WTC11 (cell line): ENCODE results near the gene MCOLN3.

Experiments used
- CBFB ChIP-seq: sonication (generic); formaldehyde crosslinking; IDR thresholded peaks from 2 replicates; pipeline ENCODE4 v1.8.1; 2022; ENCODE audit warnings: mild to moderate bottlenecking, low read depth, missing genetic modification reagents
- CREB1 ChIP-seq: sonication (generic); formaldehyde crosslinking; IDR thresholded peaks from 2 replicates; pipeline ENCODE4 v1.8.0; 2023; ENCODE audit warnings: mild to moderate bottlenecking, missing genetic modification reagents
- JUN ChIP-seq: sonication (generic); formaldehyde crosslinking; IDR thresholded peaks from 2 replicates; pipeline ENCODE4 v1.8.0; 2023; ENCODE audit warnings: mild to moderate bottlenecking, missing genetic modification reagents
- MAX ChIP-seq: sonication (generic); formaldehyde crosslinking; IDR thresholded peaks from 2 replicates; pipeline ENCODE4 v1.8.0; 2022; ENCODE audit warnings: mild to moderate bottlenecking, missing genetic modification reagents
- NR2C2 ChIP-seq: sonication (generic); formaldehyde crosslinking; IDR thresholded peaks from 2 replicates; pipeline ENCODE4 v1.8.0; 2022; ENCODE audit warnings: mild to moderate bottlenecking, missing genetic modification reagents
- SMAD4 ChIP-seq: sonication (generic); formaldehyde crosslinking; IDR thresholded peaks from 2 replicates; pipeline ENCODE4 v1.8.0; 2022; ENCODE audit warnings: mild to moderate bottlenecking, missing genetic modification reagents
- SP1 ChIP-seq: sonication (generic); formaldehyde crosslinking; conservative IDR thresholded peaks from 2 replicates; pipeline ENCODE4 v1.8.1; 2022; ENCODE audit warnings: missing genetic modification reagents
- USF2 ChIP-seq: sonication (generic); formaldehyde crosslinking; IDR thresholded peaks from 2 replicates; pipeline ENCODE4 v1.8.1; 2023; ENCODE audit warnings: mild to moderate bottlenecking, missing genetic modification reagents, moderate library complexity
- ZBTB21 ChIP-seq: sonication (generic); formaldehyde crosslinking; IDR thresholded peaks from 2 replicates; pipeline ENCODE4 v1.8.1; 2023; ENCODE audit warnings: mild to moderate bottlenecking, missing genetic modification reagents, borderline replicate concordance
- ZNF423 ChIP-seq: fragments of 250-450 bp; sonication (Bioruptor Pico); IDR thresholded peaks from 2 replicates; pipeline ENCODE4 v2.1.2; 2022; ENCODE audit warnings: mild to moderate bottlenecking, moderate library complexity
- TF ChIP-seq, protein P1 (sequence below): fragments of 200-600 bp; IDR thresholded peaks from 2 replicates; pipeline ENCODE4 v1.8.0; 2022; ENCODE audit warnings: antibody characterized with exemption
- TF ChIP-seq, protein P2 (sequence below): sonication (generic); formaldehyde crosslinking; IDR thresholded peaks from 2 replicates; pipeline ENCODE4 v1.8.1; 2023; ENCODE audit warnings: mild to moderate bottlenecking, moderate library complexity, missing genetic modification reagents
- TF ChIP-seq, protein P3 (sequence below): sonication (generic); formaldehyde crosslinking; IDR thresholded peaks from 2 replicates; pipeline ENCODE4 v1.8.1; 2022; ENCODE audit warnings: low read depth, missing genetic modification reagents, borderline replicate concordance

DNA sequence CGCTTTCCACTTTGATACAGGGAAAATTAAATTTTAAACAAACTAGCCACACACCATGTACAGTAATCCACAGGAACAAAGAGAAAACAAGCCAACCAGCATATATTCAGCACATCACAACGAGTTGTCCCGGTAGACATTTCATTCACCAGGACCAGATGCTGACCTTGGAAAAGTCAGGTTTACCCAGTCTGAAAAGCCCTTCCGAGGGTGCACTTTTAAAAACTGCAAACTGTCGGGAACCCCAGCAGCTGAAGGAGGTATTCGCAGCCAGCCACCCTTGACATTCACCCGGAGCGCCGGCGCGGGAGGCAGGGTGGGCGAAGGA, 1.2 kb downstream of the MCOLN3 start:
- TF ChIP-seq USF2 (no peak), SP1 (CRISPR knock-in tag) (no peak), ZNF423 (CRISPR knock-in tag) (0 out of 2 replicates have a peak, but pooled peaks have one; percentile 31), JUN (CRISPR knock-in tag) (no peak), SMAD4 (CRISPR knock-in tag) (no peak), CREB1 (no peak), CBFB (CRISPR knock-in tag) (no peak), ZBTB21 (CRISPR knock-in tag) (no peak), MAX (CRISPR knock-in tag) (no peak), NR2C2 (no peak)
- TF ChIP-seq, protein P1, sequence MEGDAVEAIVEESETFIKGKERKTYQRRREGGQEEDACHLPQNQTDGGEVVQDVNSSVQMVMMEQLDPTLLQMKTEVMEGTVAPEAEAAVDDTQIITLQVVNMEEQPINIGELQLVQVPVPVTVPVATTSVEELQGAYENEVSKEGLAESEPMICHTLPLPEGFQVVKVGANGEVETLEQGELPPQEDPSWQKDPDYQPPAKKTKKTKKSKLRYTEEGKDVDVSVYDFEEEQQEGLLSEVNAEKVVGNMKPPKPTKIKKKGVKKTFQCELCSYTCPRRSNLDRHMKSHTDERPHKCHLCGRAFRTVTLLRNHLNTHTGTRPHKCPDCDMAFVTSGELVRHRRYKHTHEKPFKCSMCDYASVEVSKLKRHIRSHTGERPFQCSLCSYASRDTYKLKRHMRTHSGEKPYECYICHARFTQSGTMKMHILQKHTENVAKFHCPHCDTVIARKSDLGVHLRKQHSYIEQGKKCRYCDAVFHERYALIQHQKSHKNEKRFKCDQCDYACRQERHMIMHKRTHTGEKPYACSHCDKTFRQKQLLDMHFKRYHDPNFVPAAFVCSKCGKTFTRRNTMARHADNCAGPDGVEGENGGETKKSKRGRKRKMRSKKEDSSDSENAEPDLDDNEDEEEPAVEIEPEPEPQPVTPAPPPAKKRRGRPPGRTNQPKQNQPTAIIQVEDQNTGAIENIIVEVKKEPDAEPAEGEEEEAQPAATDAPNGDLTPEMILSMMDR: no peak
- TF ChIP-seq, protein P2, sequence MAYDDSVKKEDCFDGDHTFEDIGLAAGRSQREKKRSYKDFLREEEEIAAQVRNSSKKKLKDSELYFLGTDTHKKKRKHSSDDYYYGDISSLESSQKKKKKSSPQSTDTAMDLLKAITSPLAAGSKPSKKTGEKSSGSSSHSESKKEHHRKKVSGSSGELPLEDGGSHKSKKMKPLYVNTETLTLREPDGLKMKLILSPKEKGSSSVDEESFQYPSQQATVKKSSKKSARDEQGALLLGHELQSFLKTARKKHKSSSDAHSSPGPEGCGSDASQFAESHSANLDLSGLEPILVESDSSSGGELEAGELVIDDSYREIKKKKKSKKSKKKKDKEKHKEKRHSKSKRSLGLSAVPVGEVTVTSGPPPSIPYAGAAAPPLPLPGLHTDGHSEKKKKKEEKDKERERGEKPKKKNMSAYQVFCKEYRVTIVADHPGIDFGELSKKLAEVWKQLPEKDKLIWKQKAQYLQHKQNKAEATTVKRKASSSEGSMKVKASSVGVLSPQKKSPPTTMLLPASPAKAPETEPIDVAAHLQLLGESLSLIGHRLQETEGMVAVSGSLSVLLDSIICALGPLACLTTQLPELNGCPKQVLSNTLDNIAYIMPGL (CRISPR knock-in tag): no peak
- TF ChIP-seq, protein P3, sequence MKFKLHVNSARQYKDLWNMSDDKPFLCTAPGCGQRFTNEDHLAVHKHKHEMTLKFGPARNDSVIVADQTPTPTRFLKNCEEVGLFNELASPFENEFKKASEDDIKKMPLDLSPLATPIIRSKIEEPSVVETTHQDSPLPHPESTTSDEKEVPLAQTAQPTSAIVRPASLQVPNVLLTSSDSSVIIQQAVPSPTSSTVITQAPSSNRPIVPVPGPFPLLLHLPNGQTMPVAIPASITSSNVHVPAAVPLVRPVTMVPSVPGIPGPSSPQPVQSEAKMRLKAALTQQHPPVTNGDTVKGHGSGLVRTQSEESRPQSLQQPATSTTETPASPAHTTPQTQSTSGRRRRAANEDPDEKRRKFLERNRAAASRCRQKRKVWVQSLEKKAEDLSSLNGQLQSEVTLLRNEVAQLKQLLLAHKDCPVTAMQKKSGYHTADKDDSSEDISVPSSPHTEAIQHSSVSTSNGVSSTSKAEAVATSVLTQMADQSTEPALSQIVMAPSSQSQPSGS (CRISPR knock-in tag): no peak
